H9 (cell line): ENCODE results near the gene PAX6. TPM values are rescaled to one million over a fixed set of nuclear protein-coding genes. Genes with fewer than 3 reads are reported as not detected.

Experiments
- DNase-seq: peaks from one replicate; pipeline ENCODE4 v3.0.0-alpha.2; 2017
- H2AFZ ChIP-seq: one replicate; pipeline ENCODE4 v1.6.1; 2013; ENCODE audit warnings: mild to moderate bottlenecking, low read length, control low read depth, moderate library complexity
- H2AK5ac ChIP-seq: 2 replicates; pipeline ENCODE4 v1.6.1; 2013; ENCODE audit warnings: low read length, control low read depth, mixed read lengths; ENCODE audit not compliant: insufficient read length
- H2BK120ac ChIP-seq: one replicate; pipeline ENCODE4 v1.6.1; 2013; ENCODE audit warnings: low read depth, mild to moderate bottlenecking, low read length, control low read depth, inconsistent platforms; ENCODE audit not compliant: poor library complexity, severe bottlenecking
- H2BK12ac ChIP-seq: 2 replicates; pipeline ENCODE4 v1.6.1; 2013; ENCODE audit warnings: low read length, control low read depth, mixed read lengths, low read depth; ENCODE audit not compliant: insufficient read length
- H2BK15ac ChIP-seq: 2 replicates; pipeline ENCODE4 v1.6.1; 2013; ENCODE audit warnings: low read depth, low read length, control low read depth
- H2BK20ac ChIP-seq: one replicate; pipeline ENCODE4 v1.6.1; 2013; ENCODE audit warnings: low read depth, mild to moderate bottlenecking, low read length, control low read depth, inconsistent platforms; ENCODE audit not compliant: poor library complexity, severe bottlenecking
- H2BK5ac ChIP-seq: 2 replicates; pipeline ENCODE4 v1.6.1; 2013; ENCODE audit warnings: low read length, control low read depth, mixed read lengths; ENCODE audit not compliant: insufficient read length
- H3K14ac ChIP-seq: 2 replicates; pipeline ENCODE4 v1.6.1; 2013; ENCODE audit warnings: low read length, control low read depth; ENCODE audit not compliant: insufficient read depth
- H3K18ac ChIP-seq: 2 replicates; pipeline ENCODE4 v1.6.1; 2013; ENCODE audit warnings: low read depth, mild to moderate bottlenecking, mixed read lengths, low read length, control low read depth; ENCODE audit not compliant: insufficient read length
- H3K23ac ChIP-seq: 2 replicates; pipeline ENCODE4 v1.6.1; 2013; ENCODE audit warnings: low read length, control low read depth, mixed read lengths, low read depth; ENCODE audit not compliant: insufficient read length
- H3K23me2 ChIP-seq: 2 replicates; pipeline ENCODE4 v1.6.1; 2013; ENCODE audit warnings: low read depth, mild to moderate bottlenecking, mixed read lengths, low read length, control low read depth; ENCODE audit not compliant: insufficient read length, poor library complexity, severe bottlenecking
- H3K27ac ChIP-seq: 2 replicates; pipeline ENCODE4 v1.5.1; 2013; ENCODE audit warnings: low read length, control low read depth, mixed read lengths, low read depth; ENCODE audit not compliant: insufficient read length
- H3K27me3 ChIP-seq: 2 replicates; pipeline ENCODE4 v1.6.1; 2013; ENCODE audit warnings: low read length, control low read depth, inconsistent platforms; ENCODE audit not compliant: insufficient read depth
- H3K4ac ChIP-seq: 2 replicates; pipeline ENCODE4 v1.6.1; 2013; ENCODE audit warnings: low read depth, mild to moderate bottlenecking, control low read depth, inconsistent platforms, low read length, moderate library complexity
- H3K4me1 ChIP-seq: 2 replicates; pipeline ENCODE4 v1.6.1; 2013; ENCODE audit warnings: low read length, control low read depth, inconsistent platforms; ENCODE audit not compliant: insufficient read depth
- H3K4me2 ChIP-seq: 2 replicates; pipeline ENCODE4 v1.6.1; 2013; ENCODE audit warnings: low read length, control low read depth, mixed read lengths; ENCODE audit not compliant: insufficient read length, insufficient read depth
- H3K56ac ChIP-seq: 2 replicates; pipeline ENCODE4 v1.6.1; 2013; ENCODE audit warnings: low read depth, mild to moderate bottlenecking, mixed read lengths, low read length, control low read depth; ENCODE audit not compliant: insufficient read length
- H3K79me1 ChIP-seq: 2 replicates; pipeline ENCODE4 v1.6.1; 2013; ENCODE audit warnings: low read depth, mild to moderate bottlenecking, moderate library complexity, low read length, control low read depth, inconsistent platforms; ENCODE audit not compliant: insufficient read depth, poor library complexity, severe bottlenecking
- H3K79me2 ChIP-seq: 2 replicates; pipeline ENCODE4 v1.6.1; 2013; ENCODE audit warnings: low read length, control low read depth, inconsistent platforms; ENCODE audit not compliant: insufficient read depth
- H3K9ac ChIP-seq: 2 replicates; pipeline ENCODE4 v1.6.1; 2013; ENCODE audit warnings: low read length, control low read depth, mixed read lengths; ENCODE audit not compliant: insufficient read length; ENCODE audit errors: extremely low read depth
- H3K9me3 ChIP-seq: one replicate; pipeline ENCODE4 v1.6.1; 2013; ENCODE audit warnings: low read depth, low read length, inconsistent platforms; ENCODE audit not compliant: control insufficient read depth
- H3T11ph ChIP-seq: one replicate; pipeline ENCODE4 v1.6.1; 2013; ENCODE audit warnings: mild to moderate bottlenecking, low read length, control low read depth, inconsistent platforms
- H4K20me1 ChIP-seq: one replicate; pipeline ENCODE4 v1.6.1; 2013; ENCODE audit not compliant: control insufficient read depth, insufficient read length, insufficient read depth
- H4K5ac ChIP-seq: 2 replicates; pipeline ENCODE4 v1.6.1; 2013; ENCODE audit warnings: low read depth, mild to moderate bottlenecking, mixed read lengths, low read length, control low read depth; ENCODE audit not compliant: insufficient read length
- H4K8ac ChIP-seq: replicated peaks from 2 replicates; pipeline ENCODE4 v1.6.1; 2013; ENCODE audit warnings: low read length, control low read depth, mixed read lengths, low read depth; ENCODE audit not compliant: insufficient read length
- H4K91ac ChIP-seq: 2 replicates; pipeline ENCODE4 v1.6.1; 2013; ENCODE audit warnings: low read depth, mild to moderate bottlenecking, moderate library complexity, mixed read lengths, low read length, control low read depth; ENCODE audit not compliant: insufficient read length
- H3K27ac Mint-ChIP-seq, 3 experiments: 2 replicates in 2 of 3; 3 replicates in 1 of 3; pipeline ENCODE4 v1.8.0; 2020 to 2021; ENCODE audit warnings: mixed read lengths in 3 of 3, mild to moderate bottlenecking in 1 of 3, moderate library complexity in 1 of 3
- H3K27me3 Mint-ChIP-seq: 2 replicates; pipeline ENCODE4 v1.8.0; 2021; ENCODE audit warnings: low read depth, mild to moderate bottlenecking, moderate library complexity, mixed read lengths
- H3K36me3 Mint-ChIP-seq, 3 experiments: 2 replicates in 2 of 3; 3 replicates in 1 of 3; pipeline ENCODE4 v1.8.0; 2020 to 2021; ENCODE audit warnings: low read depth in 3 of 3, mixed read lengths in 3 of 3; ENCODE audit not compliant: insufficient read depth in 1 of 3
- H3K4me1 Mint-ChIP-seq, 2 experiments: 2 replicates each; pipeline ENCODE4 v1.8.0; 2020; ENCODE audit warnings: mixed read lengths in 2 of 2
- H3K4me3 Mint-ChIP-seq, 2 experiments: 2 replicates in 1 of 2; 3 replicates in 1 of 2; pipeline ENCODE4 v1.8.0; 2020 to 2021; ENCODE audit warnings: mild to moderate bottlenecking in 2 of 2, mixed read lengths in 2 of 2, moderate library complexity in 1 of 2
- H3K9me3 Mint-ChIP-seq, 2 experiments: 2 replicates in 1 of 2; 3 replicates in 1 of 2; pipeline ENCODE4 v1.8.0; 2020; ENCODE audit warnings: mild to moderate bottlenecking in 2 of 2, mixed read lengths in 2 of 2, moderate library complexity in 1 of 2
- CTCF ChIP-seq: fragments of 200-600 bp; sonication (generic); conservative IDR thresholded peaks from 3 replicates; pipeline ENCODE4 v1.8.0; 2021; ENCODE audit warnings: antibody characterized with exemption, mild to moderate bottlenecking
- WGBS: extraction: QIAGEN DNeasy Blood & Tissue Kit; methylation state at CpG from one replicate; pipeline ENCODE4 v1.1.7; 2013; ENCODE audit warnings: missing lambda C conversion rate, low lambda C conversion rate, mixed read lengths; ENCODE audit not compliant: insufficient read length; ENCODE audit errors: extremely low coverage; 5-methylcytosine and 5-hydroxymethylcytosine counted together
- total RNA-seq: library from RNA; stranded (reverse); gene quantifications from 2 replicates; pipeline ENCODE4 v1.2.1, GENCODE V29; 2021

The PAX6 gene
- total RNA-seq, 1 experiment from 2014 or later = not detected

- Histone ChIP-seq H3K23ac (no peak overlapping the region), H3K18ac (no peak overlapping the region), H4K5ac (no peak overlapping the region), H3K56ac (no peak overlapping the region), H4K20me1 (no peaks in the 10 kb centered on the region), H3K79me2 (no peaks in the 10 kb centered on the region), H3K27ac (no peak overlapping the region), H3K23me2 (no peaks in the 10 kb centered on the region), H4K91ac (no peak overlapping the region), H3T11ph (no peak overlapping the region), H3K9ac (no peak overlapping the region), H2BK5ac (no peak overlapping the region), H3K4ac (no peak overlapping the region), H4K8ac (no peak overlapping the region), H3K14ac (no peak overlapping the region), H2BK15ac (no peak overlapping the region), H3K27me3 (no peaks in the 10 kb centered on the region), H3K4me2 (no peak overlapping the region), H3K79me1 (no peaks in the 10 kb centered on the region), H2BK120ac (no peak overlapping the region), H2BK20ac (no peak overlapping the region), H2BK12ac (no peak overlapping the region), H2AFZ (no peak overlapping the region), H2AK5ac (no peak overlapping the region), H3K9me3 (no peaks in the 10 kb centered on the region), H3K4me1 (no peaks in the 10 kb centered on the region)
- no peak overlapping the region; a peak in 1 of 7 replicates for H3K27ac Mint-ChIP-seq
- WGBS = no CpG with 5 or more reads among the region's 5 CpGs
- peaks cover 7 to 17% of the 10 kb centered on the region in 2 experiments for H3K4me1 Mint-ChIP-seq
- H3K27me3 Mint-ChIP-seq = no peaks in the 10 kb centered on the region
- H3K9me3 Mint-ChIP-seq = peaks cover 4% of the 10 kb centered on the region in 2 experiments; a peak in 2 of 5 replicates
- peaks cover 2 to 5% (median 2%) of the 10 kb centered on the region in 3 experiments; a peak in 3 of 7 replicates for H3K36me3 Mint-ChIP-seq
- H3K4me3 Mint-ChIP-seq = no peak overlapping the region
- no peak for TF ChIP-seq CTCF
- DNase-seq = no peak
Observed at GRCh38 chr11:31780480-31780971, 30.6 kb downstream of the PAX6 start.
